ENCODE data around the gene MAGEA10. TPM values are rescaled to one million over a fixed set of nuclear protein-coding genes. Genes with fewer than 3 reads are reported as not detected.

MAGEA10 gene
- total and polyA plus RNA-seq, 2 experiments from 2014 or later: not detected

- H3K36me3 Mint-ChIP-seq (ENCODE audit: low read depth): no peaks in the 10 kb centered on the region
- Histone ChIP-seq H3K36me3 (ENCODE audit: insufficient read depth) (no peaks in the 10 kb centered on the region), H3K9me2 (ENCODE audit: insufficient read depth) (no peaks in the 10 kb centered on the region), H3K4me1 (ENCODE audit: insufficient read depth) (no peaks in the 10 kb centered on the region), H4K20me1 (replicated peaks; ENCODE audit: insufficient read depth) (no peaks in the 10 kb centered on the region), H3K27me3 (ENCODE audit: insufficient read depth) (no peaks in the 10 kb centered on the region), H3K4me3 (no peak overlapping the region), H3K79me2 (replicated peaks; ENCODE audit: insufficient read depth) (no peaks in the 10 kb centered on the region), H3K4me2 (no peak overlapping the region), H3F3A (replicated peaks; ENCODE audit: low read depth) (no peaks in the 10 kb centered on the region), H2AFZ (no peak overlapping the region), H3K27ac (ENCODE audit: low read depth) (no peak overlapping the region)
- ATAC-seq: no peak
- H3K4me1 Mint-ChIP-seq: no peaks in the 10 kb centered on the region
- no peak for DNase-seq (ENCODE audit: low spot score)
- no peak for TF ChIP-seq CREB1 (CRISPR knock-in tag; IDR thresholded peaks at IDR 0.05; ENCODE audit: low read depth)
- no peak for TF ChIP-seq EZH2 (IDR thresholded peaks at IDR 0.05; ENCODE audit: low read depth, unreplicated experiment)
- TF ChIP-seq, protein P1, sequence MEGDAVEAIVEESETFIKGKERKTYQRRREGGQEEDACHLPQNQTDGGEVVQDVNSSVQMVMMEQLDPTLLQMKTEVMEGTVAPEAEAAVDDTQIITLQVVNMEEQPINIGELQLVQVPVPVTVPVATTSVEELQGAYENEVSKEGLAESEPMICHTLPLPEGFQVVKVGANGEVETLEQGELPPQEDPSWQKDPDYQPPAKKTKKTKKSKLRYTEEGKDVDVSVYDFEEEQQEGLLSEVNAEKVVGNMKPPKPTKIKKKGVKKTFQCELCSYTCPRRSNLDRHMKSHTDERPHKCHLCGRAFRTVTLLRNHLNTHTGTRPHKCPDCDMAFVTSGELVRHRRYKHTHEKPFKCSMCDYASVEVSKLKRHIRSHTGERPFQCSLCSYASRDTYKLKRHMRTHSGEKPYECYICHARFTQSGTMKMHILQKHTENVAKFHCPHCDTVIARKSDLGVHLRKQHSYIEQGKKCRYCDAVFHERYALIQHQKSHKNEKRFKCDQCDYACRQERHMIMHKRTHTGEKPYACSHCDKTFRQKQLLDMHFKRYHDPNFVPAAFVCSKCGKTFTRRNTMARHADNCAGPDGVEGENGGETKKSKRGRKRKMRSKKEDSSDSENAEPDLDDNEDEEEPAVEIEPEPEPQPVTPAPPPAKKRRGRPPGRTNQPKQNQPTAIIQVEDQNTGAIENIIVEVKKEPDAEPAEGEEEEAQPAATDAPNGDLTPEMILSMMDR (conservative IDR thresholded peaks at IDR 0.05; ENCODE audit: low read depth in 2 of 2): no peak
- TF ChIP-seq ETS1 (IDR thresholded peaks at IDR 0.05): no peak
- no peak for TF ChIP-seq POLR2AphosphoS5 (IDR thresholded peaks at IDR 0.05; ENCODE audit: low read depth)
- TF ChIP-seq JUNB (IDR thresholded peaks at IDR 0.05; ENCODE audit: unreplicated experiment): no peak
- no peak for TF ChIP-seq EZH2phosphoT487 (IDR thresholded peaks at IDR 0.05; ENCODE audit: unreplicated experiment)
- TF ChIP-seq STAT1 (IDR thresholded peaks at IDR 0.05; ENCODE audit: unreplicated experiment): no peak
- TF ChIP-seq, protein P2, sequence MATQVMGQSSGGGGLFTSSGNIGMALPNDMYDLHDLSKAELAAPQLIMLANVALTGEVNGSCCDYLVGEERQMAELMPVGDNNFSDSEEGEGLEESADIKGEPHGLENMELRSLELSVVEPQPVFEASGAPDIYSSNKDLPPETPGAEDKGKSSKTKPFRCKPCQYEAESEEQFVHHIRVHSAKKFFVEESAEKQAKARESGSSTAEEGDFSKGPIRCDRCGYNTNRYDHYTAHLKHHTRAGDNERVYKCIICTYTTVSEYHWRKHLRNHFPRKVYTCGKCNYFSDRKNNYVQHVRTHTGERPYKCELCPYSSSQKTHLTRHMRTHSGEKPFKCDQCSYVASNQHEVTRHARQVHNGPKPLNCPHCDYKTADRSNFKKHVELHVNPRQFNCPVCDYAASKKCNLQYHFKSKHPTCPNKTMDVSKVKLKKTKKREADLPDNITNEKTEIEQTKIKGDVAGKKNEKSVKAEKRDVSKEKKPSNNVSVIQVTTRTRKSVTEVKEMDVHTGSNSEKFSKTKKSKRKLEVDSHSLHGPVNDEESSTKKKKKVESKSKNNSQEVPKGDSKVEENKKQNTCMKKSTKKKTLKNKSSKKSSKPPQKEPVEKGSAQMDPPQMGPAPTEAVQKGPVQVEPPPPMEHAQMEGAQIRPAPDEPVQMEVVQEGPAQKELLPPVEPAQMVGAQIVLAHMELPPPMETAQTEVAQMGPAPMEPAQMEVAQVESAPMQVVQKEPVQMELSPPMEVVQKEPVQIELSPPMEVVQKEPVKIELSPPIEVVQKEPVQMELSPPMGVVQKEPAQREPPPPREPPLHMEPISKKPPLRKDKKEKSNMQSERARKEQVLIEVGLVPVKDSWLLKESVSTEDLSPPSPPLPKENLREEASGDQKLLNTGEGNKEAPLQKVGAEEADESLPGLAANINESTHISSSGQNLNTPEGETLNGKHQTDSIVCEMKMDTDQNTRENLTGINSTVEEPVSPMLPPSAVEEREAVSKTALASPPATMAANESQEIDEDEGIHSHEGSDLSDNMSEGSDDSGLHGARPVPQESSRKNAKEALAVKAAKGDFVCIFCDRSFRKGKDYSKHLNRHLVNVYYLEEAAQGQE (IDR thresholded peaks at IDR 0.05; ENCODE audit: unreplicated experiment): no peak
- TF ChIP-seq, protein P3, sequence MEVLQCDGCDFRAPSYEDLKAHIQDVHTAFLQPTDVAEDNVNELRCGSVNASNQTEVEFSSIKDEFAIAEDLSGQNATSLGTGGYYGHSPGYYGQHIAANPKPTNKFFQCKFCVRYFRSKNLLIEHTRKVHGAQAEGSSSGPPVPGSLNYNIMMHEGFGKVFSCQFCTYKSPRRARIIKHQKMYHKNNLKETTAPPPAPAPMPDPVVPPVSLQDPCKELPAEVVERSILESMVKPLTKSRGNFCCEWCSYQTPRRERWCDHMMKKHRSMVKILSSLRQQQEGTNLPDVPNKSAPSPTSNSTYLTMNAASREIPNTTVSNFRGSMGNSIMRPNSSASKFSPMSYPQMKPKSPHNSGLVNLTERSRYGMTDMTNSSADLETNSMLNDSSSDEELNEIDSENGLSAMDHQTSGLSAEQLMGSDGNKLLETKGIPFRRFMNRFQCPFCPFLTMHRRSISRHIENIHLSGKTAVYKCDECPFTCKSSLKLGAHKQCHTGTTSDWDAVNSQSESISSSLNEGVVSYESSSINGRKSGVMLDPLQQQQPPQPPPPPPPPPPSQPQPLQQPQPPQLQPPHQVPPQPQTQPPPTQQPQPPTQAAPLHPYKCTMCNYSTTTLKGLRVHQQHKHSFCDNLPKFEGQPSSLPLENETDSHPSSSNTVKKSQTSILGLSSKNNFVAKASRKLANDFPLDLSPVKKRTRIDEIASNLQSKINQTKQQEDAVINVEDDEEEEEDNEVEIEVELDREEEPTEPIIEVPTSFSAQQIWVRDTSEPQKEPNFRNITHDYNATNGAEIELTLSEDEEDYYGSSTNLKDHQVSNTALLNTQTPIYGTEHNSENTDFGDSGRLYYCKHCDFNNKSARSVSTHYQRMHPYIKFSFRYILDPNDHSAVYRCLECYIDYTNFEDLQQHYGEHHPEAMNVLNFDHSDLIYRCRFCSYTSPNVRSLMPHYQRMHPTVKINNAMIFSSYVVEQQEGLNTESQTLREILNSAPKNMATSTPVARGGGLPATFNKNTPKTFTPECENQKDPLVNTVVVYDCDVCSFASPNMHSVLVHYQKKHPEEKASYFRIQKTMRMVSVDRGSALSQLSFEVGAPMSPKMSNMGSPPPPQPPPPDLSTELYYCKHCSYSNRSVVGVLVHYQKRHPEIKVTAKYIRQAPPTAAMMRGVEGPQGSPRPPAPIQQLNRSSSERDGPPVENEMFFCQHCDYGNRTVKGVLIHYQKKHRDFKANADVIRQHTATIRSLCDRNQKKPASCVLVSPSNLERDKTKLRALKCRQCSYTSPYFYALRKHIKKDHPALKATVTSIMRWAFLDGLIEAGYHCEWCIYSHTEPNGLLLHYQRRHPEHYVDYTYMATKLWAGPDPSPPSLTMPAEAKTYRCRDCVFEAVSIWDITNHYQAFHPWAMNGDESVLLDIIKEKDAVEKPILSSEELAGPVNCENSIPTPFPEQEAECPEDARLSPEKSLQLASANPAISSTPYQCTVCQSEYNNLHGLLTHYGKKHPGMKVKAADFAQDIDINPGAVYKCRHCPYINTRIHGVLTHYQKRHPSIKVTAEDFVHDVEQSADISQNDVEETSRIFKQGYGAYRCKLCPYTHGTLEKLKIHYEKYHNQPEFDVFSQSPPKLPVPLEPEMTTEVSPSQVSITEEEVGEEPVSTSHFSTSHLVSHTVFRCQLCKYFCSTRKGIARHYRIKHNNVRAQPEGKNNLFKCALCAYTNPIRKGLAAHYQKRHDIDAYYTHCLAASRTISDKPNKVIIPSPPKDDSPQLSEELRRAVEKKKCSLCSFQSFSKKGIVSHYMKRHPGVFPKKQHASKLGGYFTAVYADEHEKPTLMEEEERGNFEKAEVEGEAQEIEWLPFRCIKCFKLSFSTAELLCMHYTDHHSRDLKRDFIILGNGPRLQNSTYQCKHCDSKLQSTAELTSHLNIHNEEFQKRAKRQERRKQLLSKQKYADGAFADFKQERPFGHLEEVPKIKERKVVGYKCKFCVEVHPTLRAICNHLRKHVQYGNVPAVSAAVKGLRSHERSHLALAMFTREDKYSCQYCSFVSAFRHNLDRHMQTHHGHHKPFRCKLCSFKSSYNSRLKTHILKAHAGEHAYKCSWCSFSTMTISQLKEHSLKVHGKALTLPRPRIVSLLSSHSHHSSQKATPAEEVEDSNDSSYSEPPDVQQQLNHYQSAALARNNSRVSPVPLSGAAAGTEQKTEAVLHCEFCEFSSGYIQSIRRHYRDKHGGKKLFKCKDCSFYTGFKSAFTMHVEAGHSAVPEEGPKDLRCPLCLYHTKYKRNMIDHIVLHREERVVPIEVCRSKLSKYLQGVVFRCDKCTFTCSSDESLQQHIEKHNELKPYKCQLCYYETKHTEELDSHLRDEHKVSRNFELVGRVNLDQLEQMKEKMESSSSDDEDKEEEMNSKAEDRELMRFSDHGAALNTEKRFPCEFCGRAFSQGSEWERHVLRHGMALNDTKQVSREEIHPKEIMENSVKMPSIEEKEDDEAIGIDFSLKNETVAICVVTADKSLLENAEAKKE (CRISPR knock-in tag; IDR thresholded peaks at IDR 0.05): no peak
- TF ChIP-seq ZNF114 (CRISPR knock-in tag; IDR thresholded peaks at IDR 0.05): no peak
- TF ChIP-seq NANOG (IDR thresholded peaks at IDR 0.05; ENCODE audit: borderline replicate concordance): no peak
- H3K27ac Mint-ChIP-seq: no peak overlapping the region
- no peaks in the 10 kb centered on the region; the same call in 2 of the 3 replicates for H3K9me3 Mint-ChIP-seq
- H3K4me3 Mint-ChIP-seq: no peak overlapping the region
- no peaks in the 10 kb centered on the region for H3K27me3 Mint-ChIP-seq (ENCODE audit: insufficient read depth, low read depth, poor library complexity)
Observed at GRCh38 chrX:152137771-152138387, 498 bp downstream of the MAGEA10 start.

Data from GM23338 (cell line).